HEK293T (cell line): ENCODE measurements around the gene ACIN1.

Experiments used
- ARNT ChIP-seq: fragments of 450-650 bp; IDR thresholded peaks from 2 replicates; pipeline ENCODE4 v1.6.1; 2017; ENCODE audit warnings: mild to moderate bottlenecking
- FOXM1 ChIP-seq: fragments of 450-650 bp; IDR thresholded peaks from 2 replicates; pipeline ENCODE4 v1.6.1; 2017; ENCODE audit warnings: mild to moderate bottlenecking, borderline replicate concordance
- NFRKB ChIP-seq: fragments of 450-650 bp; IDR thresholded peaks from 2 replicates; pipeline ENCODE4 v1.6.1; 2016; ENCODE audit warnings: mild to moderate bottlenecking, moderate library complexity
- SUZ12 ChIP-seq: fragments of 450-650 bp; IDR thresholded peaks from 2 replicates; pipeline ENCODE4 v1.6.1; 2016; ENCODE audit warnings: mild to moderate bottlenecking

GRCh38 chr14:23137192-23137812 lies 42.4 kb upstream of the ACIN1 start:
- TF ChIP-seq ARNT (no peak), FOXM1 (no peak), SUZ12 (no peak), NFRKB (no peak)
